ENCODE results near the gene ASGR2.

The ASGR2 gene

DNA sequence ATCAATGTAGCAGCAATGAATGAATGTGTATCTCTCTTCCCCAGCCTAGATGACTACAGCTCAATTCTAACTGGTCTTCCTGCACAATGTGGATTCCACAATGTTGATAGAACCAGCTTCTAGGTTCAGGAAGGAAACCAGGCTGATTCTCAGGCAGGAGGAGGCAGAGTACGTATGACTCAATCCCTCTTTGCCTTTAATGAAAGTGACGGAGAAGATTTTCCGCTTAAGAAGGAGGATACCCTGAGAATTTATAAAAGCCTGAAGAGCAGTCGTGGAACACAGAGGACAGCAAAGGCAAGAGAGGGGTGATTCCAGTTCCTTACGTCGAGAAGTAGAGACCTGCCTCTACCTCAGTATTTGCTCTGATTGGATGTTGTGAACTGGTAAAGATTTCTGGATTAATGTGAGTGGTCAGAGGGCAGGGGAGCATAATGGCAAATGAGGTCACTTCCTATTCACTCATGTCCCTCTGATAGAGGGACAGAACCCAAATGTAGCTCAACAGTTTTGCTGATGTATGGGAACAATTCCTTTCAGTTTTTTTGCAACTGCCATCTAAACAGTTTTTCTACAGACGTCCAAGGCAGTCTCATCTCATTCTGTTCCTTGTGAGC lies 55.7 kb downstream of the ASGR2 start:
- DNase-seq: no peak

DNA sequence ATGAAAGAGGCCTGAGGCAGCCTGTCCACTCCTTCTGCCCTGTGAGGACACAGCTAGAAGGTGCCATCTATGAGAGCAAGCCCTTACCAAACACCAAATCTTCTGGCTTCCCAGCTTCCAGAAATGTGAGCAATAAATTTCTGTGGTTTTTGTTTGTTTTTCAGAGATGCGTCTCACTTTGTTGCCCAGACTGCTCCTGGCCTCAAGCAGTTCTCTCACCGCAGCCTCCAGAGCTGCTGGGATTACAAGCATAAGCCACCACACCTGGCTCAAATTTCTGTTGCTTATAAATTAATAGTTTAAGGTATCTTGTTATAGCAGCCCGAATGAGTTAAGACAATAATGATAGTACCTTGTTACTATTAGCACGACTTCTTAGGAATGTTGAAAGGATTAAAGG lies 58.2 kb downstream of the ASGR2 start:
- DNase-seq: no peak
